Measurements from ENCODE around the gene UIMC1. TPM values are rescaled to one million over a fixed set of nuclear protein-coding genes. Genes with fewer than 3 reads are reported as not detected.

Gene UIMC1
- polyA plus RNA-seq, 1 of the 3 experiments (the other 2 are of a cell fraction) = 19.9 TPM

DNA sequence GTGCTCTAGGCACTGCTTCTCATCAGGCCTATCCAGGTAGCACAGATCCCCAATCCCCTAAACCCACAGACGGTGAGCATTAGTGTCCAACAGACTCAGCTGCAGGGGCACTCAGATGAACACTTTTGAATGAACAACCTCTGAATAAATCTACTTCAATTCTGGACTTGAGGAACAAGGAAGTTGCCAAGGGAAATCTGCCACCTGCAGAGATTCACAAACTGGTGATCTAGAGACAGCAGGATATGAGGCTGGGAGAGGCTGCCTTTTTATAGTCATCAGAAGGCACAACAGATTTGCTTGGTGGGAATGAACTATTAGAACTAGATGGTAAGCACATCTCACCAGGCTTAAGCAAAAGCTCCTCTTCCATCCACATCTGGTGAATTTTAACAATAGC lies 100.5 kb downstream of the UIMC1 start:
- Histone ChIP-seq H3F3A (replicated peaks; ENCODE audit: insufficient read depth) (no peaks in the 10 kb centered on the region), H4K20me1 (ENCODE audit: insufficient read depth) (no peaks in the 10 kb centered on the region), H3K36me3 (replicated peaks in 1 of 2; ENCODE audit: control insufficient read depth in 1 of 2, insufficient read depth in 2 of 2, low read length in 1 of 2) (peaks cover 59 to 80% of the 10 kb centered on the region in 2 experiments), H3K4me2 (no peak overlapping the region), H3K27ac (ENCODE audit: low read depth in 2 of 2, low read length in 1 of 2) (no peak overlapping the region), H3K4me3 (ENCODE audit: low read depth in 2 of 2, low read length in 1 of 2) (no peak overlapping the region), H2AFZ (ENCODE audit: low read depth) (no peak overlapping the region), H3K4me1 (ENCODE audit: control insufficient read depth in 1 of 2, insufficient read depth in 2 of 2, low read depth in 1 of 2, low read length in 1 of 2) (no peaks in the 10 kb centered on the region; a peak in 1 of 4 replicates), H3K27me3 (ENCODE audit: insufficient read depth) (no peaks in the 10 kb centered on the region), H3K79me2 (ENCODE audit: insufficient read depth) (no peaks in the 10 kb centered on the region), H3K9me3 (no peaks in the 10 kb centered on the region), H3K9me2 (no peaks in the 10 kb centered on the region), H3K9ac (no peak overlapping the region)
- DNase-seq = no peak
- TF ChIP-seq TCF12 (IDR thresholded peaks at IDR 0.05) (no peak), TAF1 (IDR thresholded peaks at IDR 0.05; ENCODE audit: borderline replicate concordance, low read depth, low read length) (no peak), YY1 (IDR thresholded peaks at IDR 0.05; ENCODE audit: low read depth) (no peak), FOXJ3 (CRISPR knock-in tag; IDR thresholded peaks at IDR 0.05) (no peak), NRF1 (IDR thresholded peaks at IDR 0.05; ENCODE audit: low read depth, low read length) (no peak), RFX5 (IDR thresholded peaks at IDR 0.05; ENCODE audit: low read length) (no peak)
- 100% methylated on average over 1 of the region's 1 CpG for WGBS (ENCODE audit: low lambda C conversion rate)
- CTCF ChIA-PET = interaction anchor here (1.3 kb wide), 1 partner anchor 53 kb away, joined by 4 read pairs; no protein-coding TSS in a partner anchor
- POLR2A ChIA-PET = no interaction called here

DNA sequence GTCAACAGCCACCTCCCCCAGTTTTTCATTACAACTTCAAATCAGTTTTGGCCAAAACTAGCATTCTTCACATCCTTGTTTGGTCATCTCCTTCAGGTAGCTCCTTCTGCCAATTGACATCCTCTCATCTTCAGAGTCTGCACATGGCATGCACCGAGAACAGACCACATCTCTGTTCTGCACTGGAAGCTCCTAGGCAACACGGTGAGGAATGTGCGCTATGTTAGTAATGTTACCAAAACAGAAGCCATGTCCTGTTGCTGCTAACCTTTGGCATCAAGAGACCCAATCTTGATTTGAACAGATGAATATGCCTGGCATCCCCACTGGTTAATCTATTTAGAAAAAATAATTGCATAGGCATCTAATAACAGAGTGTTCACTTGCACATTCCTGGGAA lies 102.3 kb downstream of the UIMC1 start:
- H2AFZ ChIP-seq (ENCODE audit: low read depth) = no peak overlapping the region
- H3K9me2 ChIP-seq = no peaks in the 10 kb centered on the region
- H4K20me1 ChIP-seq (ENCODE audit: insufficient read depth) = no peaks in the 10 kb centered on the region
- no peaks in the 10 kb centered on the region for H3K27me3 ChIP-seq (ENCODE audit: insufficient read depth)
- no peaks in the 10 kb centered on the region for H3K9me3 ChIP-seq
- no peak overlapping the region for H3K4me2 ChIP-seq
- H3K27ac ChIP-seq (ENCODE audit: low read depth in 2 of 2, low read length in 1 of 2) = no peak overlapping the region
- no peak overlapping the region for H3K9ac ChIP-seq
- no peaks in the 10 kb centered on the region for H3K79me2 ChIP-seq (ENCODE audit: insufficient read depth)
- peaks cover 59 to 81% of the 10 kb centered on the region in 2 experiments for H3K36me3 ChIP-seq (replicated peaks in 1 of 2; ENCODE audit: control insufficient read depth in 1 of 2, insufficient read depth in 2 of 2, low read length in 1 of 2)
- TF ChIP-seq FOXM1 (IDR thresholded peaks at IDR 0.05; ENCODE audit: low read depth) (no peak), ELF1 (IDR thresholded peaks at IDR 0.05) (no peak), MEF2A (IDR thresholded peaks at IDR 0.05; ENCODE audit: borderline replicate concordance, low read depth) (no peak), RFX5 (IDR thresholded peaks at IDR 0.05; ENCODE audit: low read length) (no peak), TCF12 (IDR thresholded peaks at IDR 0.05) (no peak), TAF1 (IDR thresholded peaks at IDR 0.05; ENCODE audit: borderline replicate concordance, low read depth, low read length) (no peak), GABPA (IDR thresholded peaks at IDR 0.05; ENCODE audit: low read depth) (no peak), NRF1 (IDR thresholded peaks at IDR 0.05; ENCODE audit: low read depth, low read length) (no peak)
- TF ChIP-seq, protein P1, sequence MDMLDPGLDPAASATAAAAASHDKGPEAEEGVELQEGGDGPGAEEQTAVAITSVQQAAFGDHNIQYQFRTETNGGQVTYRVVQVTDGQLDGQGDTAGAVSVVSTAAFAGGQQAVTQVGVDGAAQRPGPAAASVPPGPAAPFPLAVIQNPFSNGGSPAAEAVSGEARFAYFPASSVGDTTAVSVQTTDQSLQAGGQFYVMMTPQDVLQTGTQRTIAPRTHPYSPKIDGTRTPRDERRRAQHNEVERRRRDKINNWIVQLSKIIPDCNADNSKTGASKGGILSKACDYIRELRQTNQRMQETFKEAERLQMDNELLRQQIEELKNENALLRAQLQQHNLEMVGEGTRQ (IDR thresholded peaks at IDR 0.05; ENCODE audit: borderline replicate concordance, low read depth, low read length) = no peak
- TF ChIP-seq, protein P2, sequence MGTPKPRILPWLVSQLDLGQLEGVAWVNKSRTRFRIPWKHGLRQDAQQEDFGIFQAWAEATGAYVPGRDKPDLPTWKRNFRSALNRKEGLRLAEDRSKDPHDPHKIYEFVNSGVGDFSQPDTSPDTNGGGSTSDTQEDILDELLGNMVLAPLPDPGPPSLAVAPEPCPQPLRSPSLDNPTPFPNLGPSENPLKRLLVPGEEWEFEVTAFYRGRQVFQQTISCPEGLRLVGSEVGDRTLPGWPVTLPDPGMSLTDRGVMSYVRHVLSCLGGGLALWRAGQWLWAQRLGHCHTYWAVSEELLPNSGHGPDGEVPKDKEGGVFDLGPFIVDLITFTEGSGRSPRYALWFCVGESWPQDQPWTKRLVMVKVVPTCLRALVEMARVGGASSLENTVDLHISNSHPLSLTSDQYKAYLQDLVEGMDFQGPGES (IDR thresholded peaks at IDR 0.05; ENCODE audit: low read depth, low read length) = no peak
- no peak for DNase-seq
- H3K4me3 ChIP-seq (ENCODE audit: low read depth in 2 of 2, low read length in 1 of 2) = no peak overlapping the region
- H3F3A ChIP-seq (replicated peaks; ENCODE audit: insufficient read depth) = no peaks in the 10 kb centered on the region
- peaks cover 0 to 10% of the 10 kb centered on the region in 2 experiments; a peak in 1 of 4 replicates for H3K4me1 ChIP-seq (ENCODE audit: control insufficient read depth in 1 of 2, insufficient read depth in 2 of 2, low read depth in 1 of 2, low read length in 1 of 2)
- ChIA-PET CTCF (no interaction called here), POLR2A (no interaction called here)
- WGBS (ENCODE audit: low lambda C conversion rate) = 91% methylated on average over 3 of the region's 3 CpGs
